Measurements from ENCODE around the gene CTNNBL1. TPM values are rescaled to one million over a fixed set of nuclear protein-coding genes. Genes with fewer than 3 reads are reported as not detected.
A peak's percentile ranks its signal among the peaks of the same experiment; 100 is the strongest.

Gene CTNNBL1
- total and polyA plus RNA-seq, 2 donors (not counting 3 experiments of a cell fraction or from before 2014, with no cell fraction given), result 20.8 to 60.2 TPM

DNA sequence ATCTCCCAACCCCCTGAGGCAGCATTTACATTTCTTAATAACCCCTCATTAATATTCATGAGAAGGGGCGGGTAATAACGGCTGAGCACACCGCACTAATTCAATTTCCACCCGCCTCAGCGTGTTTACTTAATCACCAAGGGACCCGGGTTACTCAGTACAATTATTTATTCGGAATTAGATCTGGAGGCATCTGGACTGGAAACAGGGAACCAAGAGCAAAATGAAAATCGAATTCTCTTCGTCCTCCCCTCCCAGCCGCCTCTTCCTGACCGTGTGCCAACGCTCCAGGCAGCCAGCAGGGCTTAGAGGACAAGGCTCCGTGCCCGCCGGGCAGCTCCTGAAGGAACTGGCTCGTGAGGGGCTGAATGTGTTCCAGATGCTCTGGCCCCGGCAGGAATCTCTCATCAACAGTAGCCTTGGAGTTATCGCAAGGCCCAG lies 23.5 kb upstream of the CTNNBL1 start:
- peak; percentile 46 for TF ChIP-seq EZH2 (IDR thresholded peaks at IDR 0.05; ENCODE audit: borderline replicate concordance, low read depth, low read length, severe bottlenecking)
- TF ChIP-seq JUN (IDR thresholded peaks at IDR 0.05; ENCODE audit: borderline replicate concordance, insufficient read depth, insufficient read length, low read depth), result no peak
- H3K4me2 ChIP-seq (ENCODE audit: insufficient read depth, low read length), result no peak overlapping the region
- peaks cover 14 to 27% of the 10 kb centered on the region in 2 experiments for H3K27me3 ChIP-seq (ENCODE audit: control insufficient read depth in 2 of 2, insufficient read depth in 2 of 2, low read length in 2 of 2)
- no peak overlapping the region for H2AFZ ChIP-seq (ENCODE audit: low read depth, low read length)
- H3K36me3 ChIP-seq (ENCODE audit: control insufficient read depth in 2 of 2, extremely low read depth in 1 of 2, insufficient read depth in 2 of 2, low read length in 2 of 2), result no peaks in the 10 kb centered on the region
- FAIRE-seq, result no peak
- no peak overlapping the region for H3K4me3 ChIP-seq (replicated peaks in 1 of 3; ENCODE audit: insufficient read depth in 1 of 3, low read depth in 1 of 3, low read length in 3 of 3)
- POLR2A ChIA-PET, result no interaction called here
- no peaks in the 10 kb centered on the region for H3K79me2 ChIP-seq (ENCODE audit: control insufficient read depth, insufficient read depth, low read length)
- no peak overlapping the region for H3K27ac ChIP-seq (ENCODE audit: insufficient read depth, low read depth, low read length)
- no peak overlapping the region for H3K9ac ChIP-seq (replicated peaks; ENCODE audit: extremely low read depth, insufficient read depth, low read length)
- no peaks in the 10 kb centered on the region for H3K9me3 ChIP-seq (replicated peaks; ENCODE audit: control insufficient read depth, insufficient read depth, low read length)
- no peak for DNase-seq (ENCODE audit: low read depth, low spot score)
- intact Hi-C loops (cut with micrococcal nuclease) (no loop called here), dilution Hi-C loops (cut with MboI; ENCODE audit: extremely low pct_ligation_motif_present, low sequenced_read_pairs) (no loop called here)
- H3K4me1 ChIP-seq (ENCODE audit: control insufficient read depth, extremely low read depth, insufficient read depth, low read length), result no peaks in the 10 kb centered on the region
- no peaks in the 10 kb centered on the region for H3K9me1 ChIP-seq (replicated peaks; ENCODE audit: control insufficient read depth, extremely low read depth, insufficient read depth, low read length)
- H4K20me1 ChIP-seq (replicated peaks; ENCODE audit: control insufficient read depth, extremely low read depth, insufficient read depth, low read length), result no peaks in the 10 kb centered on the region
- no TSS peak for BruUV-seq (replicated peaks)
- CTCF ChIA-PET, result no interaction called here

DNA sequence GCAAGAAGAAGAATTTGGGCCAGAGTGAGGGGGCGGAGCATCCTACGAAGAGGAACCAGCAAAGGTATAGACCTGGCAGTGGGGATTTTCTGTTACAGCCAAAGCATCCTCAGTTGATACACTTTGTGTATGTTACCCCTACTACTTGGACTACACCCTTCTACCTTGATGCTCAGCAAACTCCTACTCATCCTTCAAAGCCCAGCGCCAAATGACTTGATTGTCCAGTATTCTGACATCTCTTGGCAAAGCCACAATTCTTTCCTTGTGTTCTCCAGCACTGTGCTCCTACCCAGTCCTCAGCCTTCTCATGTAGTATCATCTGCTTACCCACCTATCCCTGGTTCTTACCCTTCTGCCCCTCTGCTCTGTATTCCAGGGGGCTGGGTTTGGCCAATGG lies 21.7 kb upstream of the CTNNBL1 start:
- H3K27me3 ChIP-seq (ENCODE audit: control insufficient read depth in 2 of 2, insufficient read depth in 2 of 2, low read length in 2 of 2), result peaks cover 14 to 29% of the 10 kb centered on the region in 2 experiments

More for the DNA sequence above, 21.7 kb upstream of the CTNNBL1 start:
- Histone ChIP-seq H3K79me2 (ENCODE audit: control insufficient read depth, insufficient read depth, low read length) (no peaks in the 10 kb centered on the region), H3K9me1 (replicated peaks; ENCODE audit: control insufficient read depth, extremely low read depth, insufficient read depth, low read length) (no peaks in the 10 kb centered on the region), H4K20me1 (replicated peaks; ENCODE audit: control insufficient read depth, extremely low read depth, insufficient read depth, low read length) (no peaks in the 10 kb centered on the region), H3K27ac (ENCODE audit: insufficient read depth, low read depth, low read length) (no peak overlapping the region), H3K4me3 (replicated peaks in 1 of 3; ENCODE audit: insufficient read depth in 1 of 3, low read depth in 1 of 3, low read length in 3 of 3) (no peak overlapping the region), H2AFZ (ENCODE audit: low read depth, low read length) (no peak overlapping the region), H3K36me3 (ENCODE audit: control insufficient read depth in 2 of 2, extremely low read depth in 1 of 2, insufficient read depth in 2 of 2, low read length in 2 of 2) (no peaks in the 10 kb centered on the region), H3K9ac (replicated peaks; ENCODE audit: extremely low read depth, insufficient read depth, low read length) (no peak overlapping the region), H3K4me1 (ENCODE audit: control insufficient read depth, extremely low read depth, insufficient read depth, low read length) (no peaks in the 10 kb centered on the region), H3K4me2 (ENCODE audit: insufficient read depth, low read length) (no peak overlapping the region), H3K9me3 (replicated peaks; ENCODE audit: control insufficient read depth, insufficient read depth, low read length) (no peaks in the 10 kb centered on the region)
- intact Hi-C loops (cut with micrococcal nuclease) (no loop called here), dilution Hi-C loops (cut with MboI; ENCODE audit: extremely low pct_ligation_motif_present, low sequenced_read_pairs) (no loop called here)
- DNase-seq (ENCODE audit: low read depth, low spot score) (no peak), FAIRE-seq (no peak)
- BruUV-seq (replicated peaks), result no TSS peak
- TF ChIP-seq, protein P1, sequence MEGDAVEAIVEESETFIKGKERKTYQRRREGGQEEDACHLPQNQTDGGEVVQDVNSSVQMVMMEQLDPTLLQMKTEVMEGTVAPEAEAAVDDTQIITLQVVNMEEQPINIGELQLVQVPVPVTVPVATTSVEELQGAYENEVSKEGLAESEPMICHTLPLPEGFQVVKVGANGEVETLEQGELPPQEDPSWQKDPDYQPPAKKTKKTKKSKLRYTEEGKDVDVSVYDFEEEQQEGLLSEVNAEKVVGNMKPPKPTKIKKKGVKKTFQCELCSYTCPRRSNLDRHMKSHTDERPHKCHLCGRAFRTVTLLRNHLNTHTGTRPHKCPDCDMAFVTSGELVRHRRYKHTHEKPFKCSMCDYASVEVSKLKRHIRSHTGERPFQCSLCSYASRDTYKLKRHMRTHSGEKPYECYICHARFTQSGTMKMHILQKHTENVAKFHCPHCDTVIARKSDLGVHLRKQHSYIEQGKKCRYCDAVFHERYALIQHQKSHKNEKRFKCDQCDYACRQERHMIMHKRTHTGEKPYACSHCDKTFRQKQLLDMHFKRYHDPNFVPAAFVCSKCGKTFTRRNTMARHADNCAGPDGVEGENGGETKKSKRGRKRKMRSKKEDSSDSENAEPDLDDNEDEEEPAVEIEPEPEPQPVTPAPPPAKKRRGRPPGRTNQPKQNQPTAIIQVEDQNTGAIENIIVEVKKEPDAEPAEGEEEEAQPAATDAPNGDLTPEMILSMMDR (IDR thresholded peaks at IDR 0.05; ENCODE audit: extremely low read depth in 1 of 2, insufficient read depth in 1 of 2, low read depth in 1 of 2, low read length in 2 of 2), result no peak
- TF ChIP-seq GATA2 (IDR thresholded peaks at IDR 0.05; ENCODE audit: insufficient read depth, insufficient read length, low read depth, low read length) (no peak), JUN (IDR thresholded peaks at IDR 0.05; ENCODE audit: borderline replicate concordance, insufficient read depth, insufficient read length, low read depth) (no peak), POLR2A (IDR thresholded peaks at IDR 0.05; ENCODE audit: low read depth, low read length) (no peak), FOS (IDR thresholded peaks at IDR 0.05; ENCODE audit: borderline replicate concordance, insufficient read depth, low read length) (no peak), POLR2AphosphoS5 (IDR thresholded peaks at IDR 0.05; ENCODE audit: insufficient read depth, low read depth, low read length) (no peak), EZH2 (IDR thresholded peaks at IDR 0.05; ENCODE audit: borderline replicate concordance, low read depth, low read length, severe bottlenecking) (no peak), MYC (IDR thresholded peaks at IDR 0.05; ENCODE audit: low read depth, low read length) (no peak)
- TF ChIP-seq, protein P2, sequence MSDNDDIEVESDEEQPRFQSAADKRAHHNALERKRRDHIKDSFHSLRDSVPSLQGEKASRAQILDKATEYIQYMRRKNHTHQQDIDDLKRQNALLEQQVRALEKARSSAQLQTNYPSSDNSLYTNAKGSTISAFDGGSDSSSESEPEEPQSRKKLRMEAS (IDR thresholded peaks at IDR 0.05; ENCODE audit: insufficient read depth, insufficient read length), result no peak
- ChIA-PET CTCF (no interaction called here), POLR2A (no interaction called here)
